GM12878 (cell line): ENCODE data around the gene HCAR2. TPM values are rescaled to one million over a fixed set of nuclear protein-coding genes. Genes with fewer than 3 reads are reported as not detected.
A peak's percentile ranks its signal among the peaks of the same experiment; 100 is the strongest.

ENCODE experiments used
- ATAC-seq: fragments of 200-7000 bp; cut with Tn5 transposase; 3 replicates; pipeline ENCODE4 v1.9.1; 2020; ENCODE audit warnings: mild to moderate bottlenecking, moderate library complexity
- BruUV-seq: library from RNA; stranded (reverse); fragments of 400-500 nt; replicated peaks from 2 replicates; lab custom pipeline; 2021; lab: Mats Ljungman, UMichigan
- CTCF ChIA-PET: fragments of 300-600 bp; sonication (Branson Sonifier 250); formaldehyde crosslinking; extraction: SDS; loops from one replicate; lab custom pipeline; 2021; ENCODE audit warnings: inconsistent platforms; lab: Yijun Ruan, JAX
- POLR2A ChIA-PET: fragments of 350-600 bp; formaldehyde crosslinking; extraction: SDS; loops from one replicate; lab custom pipeline; 2021; ENCODE audit warnings: inconsistent platforms; lab: Charles Lee
- RAD21 ChIA-PET: fragments of 300-600 bp; sonication (Branson Sonifier 250); formaldehyde crosslinking; loops from one replicate; lab custom pipeline; 2023; ENCODE audit warnings: antibody characterized with exemption; ENCODE audit not compliant: unreplicated experiment; lab: Charles Lee
- SMC1A ChIA-PET: fragments of 300-600 bp; sonication (Branson Sonifier 250); formaldehyde crosslinking; loops from one replicate; lab custom pipeline; 2023; ENCODE audit not compliant: unreplicated experiment, uncharacterized antibody; lab: Charles Lee
- DNase-seq: peaks from one replicate; pipeline ENCODE4 v3.0.0-alpha.2; 2011; ENCODE audit warnings: low read depth, low spot score
- FAIRE-seq: peaks from 3 replicates; lab custom pipeline; 2011; peaks lifted over from hg19 to GRCh38; lab: Jason Lieb, UNC
- H2AFZ ChIP-seq: 2 replicates; pipeline ENCODE4 v1.6.0; 2011; ENCODE audit warnings: low read depth, low read length, control low read depth; ENCODE audit not compliant: control insufficient read depth
- H3K27ac ChIP-seq: 2 replicates; pipeline ENCODE4 v1.5.1; 2011; ENCODE audit warnings: control low read depth; ENCODE audit not compliant: control insufficient read depth, insufficient read depth
- H3K27me3 ChIP-seq, 2 experiments: replicated peaks in 1 of 2; 2 replicates each; pipeline versions ENCODE4 v1.6.0 to v1.6.1; 2011; ENCODE audit warnings: low read length in 1 of 2; ENCODE audit not compliant: control insufficient read depth in 2 of 2, insufficient read depth in 2 of 2
- H3K36me3 ChIP-seq, 2 experiments: 2 replicates each; pipeline ENCODE4 v1.5.1; 2011; ENCODE audit warnings: low read length in 1 of 2; ENCODE audit not compliant: control insufficient read depth in 2 of 2, insufficient read depth in 2 of 2
- H3K4me1 ChIP-seq: 2 replicates; pipeline ENCODE4 v1.6.1; 2011; ENCODE audit warnings: mild to moderate bottlenecking, low read length, moderate library complexity, mixed read lengths; ENCODE audit not compliant: control insufficient read depth, insufficient read depth
- H3K4me2 ChIP-seq: 2 replicates; pipeline ENCODE4 v1.6.0; 2011; ENCODE audit warnings: control low read depth; ENCODE audit not compliant: control insufficient read depth, insufficient read depth
- H3K4me3 ChIP-seq: fragments of 200-600 bp; sonication (generic); 2 replicates; pipeline ENCODE4 v1.5.1; 2016
- H3K79me2 ChIP-seq: 2 replicates; pipeline ENCODE4 v1.6.0; 2011; ENCODE audit warnings: low read length; ENCODE audit not compliant: control insufficient read depth, insufficient read depth
- H3K9ac ChIP-seq: 2 replicates; pipeline ENCODE4 v1.8.0; 2011; ENCODE audit warnings: low read length, control low read depth, mixed read lengths; ENCODE audit not compliant: control insufficient read depth, insufficient read depth
- H3K9me3 ChIP-seq: replicated peaks from 3 replicates; pipeline ENCODE4 v1.5.1; 2011; ENCODE audit warnings: mild to moderate bottlenecking, low read length; ENCODE audit not compliant: control insufficient read depth, insufficient read depth
- H4K20me1 ChIP-seq: 2 replicates; pipeline ENCODE4 v1.6.0; 2011; ENCODE audit not compliant: control insufficient read depth, insufficient read depth
- CBFB ChIP-seq: IDR thresholded peaks from 2 replicates; pipeline ENCODE4 v1.6.1; 2016; ENCODE audit warnings: antibody characterized with exemption, low read depth
- CREM ChIP-seq: IDR thresholded peaks from 2 replicates; pipeline ENCODE4 v1.6.1; 2014; ENCODE audit warnings: antibody characterized with exemption, low read depth
- EED ChIP-seq: sonication (generic); IDR thresholded peaks from 2 replicates; pipeline ENCODE4 v1.6.1; 2016; ENCODE audit warnings: antibody characterized with exemption, low read depth
- MTA3 ChIP-seq: IDR thresholded peaks from 2 replicates; pipeline ENCODE4 v1.6.1; 2012; ENCODE audit warnings: low read length, inconsistent platforms, borderline replicate concordance
- STAT3 ChIP-seq: IDR thresholded peaks from 2 replicates; pipeline ENCODE4 v1.6.1; 2011; ENCODE audit warnings: low read depth, low read length, improper control_type of control experiment
- TCF12 ChIP-seq: IDR thresholded peaks from 2 replicates; pipeline ENCODE4 v1.6.1; 2011; ENCODE audit warnings: low read depth, mild to moderate bottlenecking, low read length
- WGBS: methylation state at CpG from one replicate; pipeline ENCODE4 v1.1.6; 2016; ENCODE audit warnings: low lambda C conversion rate; ENCODE audit not compliant: insufficient replicate concordance, insufficient coverage; ENCODE audit errors: missing lambda C conversion rate; 5-methylcytosine and 5-hydroxymethylcytosine counted together
- in situ Hi-C: fragments of 300-500 bp; cut with MboI; formaldehyde crosslinking; loops from 9 replicates; pipeline ENCODE4 v1.14.3; 2018; ENCODE audit warnings: mixed read lengths
- intact Hi-C: fragments of 100-400 bp; cut with micrococcal nuclease; formaldehyde crosslinking; loops from one replicate; pipeline ENCODE4 v1.14.2; 2022; ENCODE audit not compliant: unreplicated experiment
- polyA plus RNA-seq, 11 experiments: library from polyadenylated mRNA; depleted of rRNA in 4 of 11; unstranded in 6 of 11; stranded (reverse) in 5 of 11; fragments of >200 nt; fragmentation: Nextera tagmentation in 4 of 11; fragmentation: Illumina TruSeq in 1 of 11; extraction: Ambion mirVana in 4 of 11; extraction: Trizol in 1 of 11; gene quantifications; 1 replicate in 1 of 11; 2 replicates in 10 of 11; pipeline versions ENCODE4 v1.2.1 to v1.2.3, GENCODE V29; 2011 to 2016; ENCODE audit warnings: inconsistent platforms in 2 of 11, missing spikeins in 2 of 11, low read depth in 1 of 11
- total RNA-seq, 4 experiments: library from RNA; depleted of rRNA in 3 of 4; stranded (reverse); fragments of >200 nt in 3 of 4; fragmentation: Illumina TruSeq in 1 of 4; extraction: Trizol in 1 of 4; gene quantifications; 2 replicates each; pipeline versions ENCODE4 v1.2.1 to v1.2.3, GENCODE V29; 2013 to 2021
- TF ChIP-seq, protein P1 (sequence below): fragments of 150-350 bp; IDR thresholded peaks from 2 replicates; pipeline ENCODE4 v1.6.1; 2016; ENCODE audit warnings: low read depth, low read length
- TF ChIP-seq, protein P2 (sequence below): fragments of 450-650 bp; IDR thresholded peaks from 2 replicates; pipeline ENCODE4 v1.6.1; 2017; ENCODE audit warnings: low read depth, mild to moderate bottlenecking, moderate library complexity

Gene HCAR2
- total and polyA plus RNA-seq, 10 of the 15 experiments (the other 5 are each of a cell fraction or from before 2014, with no cell fraction given): 0.19 to 0.66 (median 0.35) TPM

DNA sequence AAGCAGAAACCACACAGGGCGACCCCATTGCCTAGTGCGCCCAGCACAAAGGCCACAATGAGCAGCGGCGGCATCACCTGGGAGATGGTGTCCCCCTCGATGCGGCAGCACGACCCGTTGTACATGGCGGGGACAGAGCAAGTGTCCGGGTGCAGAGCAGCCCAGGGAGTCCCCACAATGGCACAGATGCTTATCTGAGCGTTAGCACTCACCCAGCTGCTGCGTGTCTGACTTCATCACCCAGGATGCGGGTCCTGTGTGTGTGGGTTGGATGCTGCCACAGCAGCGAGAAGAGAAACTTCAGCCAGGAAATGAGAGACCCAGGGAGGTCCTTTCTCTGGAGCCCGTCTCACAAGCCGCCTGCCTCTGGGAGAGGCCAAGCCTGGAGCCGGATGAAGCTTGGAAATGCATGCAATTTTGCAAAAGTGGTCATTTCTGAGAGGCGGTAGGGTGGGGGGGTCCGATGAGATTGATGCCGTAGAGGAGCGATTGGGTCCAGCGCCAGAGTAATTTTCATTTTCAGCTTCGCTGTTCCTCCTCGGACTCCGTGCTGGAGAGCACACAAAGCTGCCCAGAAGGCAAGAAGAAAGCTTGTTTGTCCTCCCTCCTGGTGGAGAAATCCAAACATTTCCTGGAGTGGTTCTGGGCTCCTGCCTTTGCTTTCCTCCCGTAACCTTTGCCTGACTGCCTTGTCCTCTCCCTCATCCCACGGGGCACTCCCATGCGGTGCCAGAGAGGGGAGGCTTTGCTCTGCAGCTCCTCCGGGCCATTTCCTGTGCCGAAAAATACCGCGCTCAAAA is 27.3 kb upstream of the HCAR2 start, which contains the start of gene HCAR1:
HCAR1 (minus strand) TSS at position 630 of the 800 bp plus-strand sequence; CDS start at position 125, 505 bp downstream.
- Histone ChIP-seq H3K4me1 (peaks cover 29% of the 10 kb centered on the region), H3K4me2 (no peak within 1 kb of the TSS), H3K27ac (no peak within 1 kb of the TSS), H3K9ac (no peak within 1 kb of the TSS), H3K79me2 (no peaks in the 10 kb centered on the region), H4K20me1 (no peaks in the 10 kb centered on the region), H2AFZ (no peak within 1 kb of the TSS), H3K36me3 (no peaks in the 10 kb centered on the region), H3K9me3 (no peaks in the 10 kb centered on the region; the same call in 2 of the 3 replicates), H3K4me3 (no peak within 1 kb of the TSS), H3K27me3 (no peaks in the 10 kb centered on the region)
- no TSS peak for BruUV-seq
- DNase-seq (no peak), ATAC-seq (no peak), FAIRE-seq (no peak)
- ChIA-PET SMC1A (interaction anchor here (0.6 to 0.9 kb wide), 2 partner anchors 10 to 355 kb away, joined by 3 read pairs; no protein-coding TSS in a partner anchor), CTCF (interaction anchor here (0.5 kb wide), 1 partner anchor 79 kb away, joined by 4 read pairs; no protein-coding TSS in a partner anchor), POLR2A (no interaction called here), RAD21 (no interaction called here)
- in situ Hi-C loops (no loop called here), intact Hi-C loops (no loop called here)
- WGBS: 53% methylated on average over 32 of the region's 32 CpGs
- TF ChIP-seq EED (peak; percentile 44; the same call in 1 of the 2 replicates), CBFB (no peak), TCF12 (0 out of 2 replicates have a peak, but pooled peaks have one; percentile 12)

DNA sequence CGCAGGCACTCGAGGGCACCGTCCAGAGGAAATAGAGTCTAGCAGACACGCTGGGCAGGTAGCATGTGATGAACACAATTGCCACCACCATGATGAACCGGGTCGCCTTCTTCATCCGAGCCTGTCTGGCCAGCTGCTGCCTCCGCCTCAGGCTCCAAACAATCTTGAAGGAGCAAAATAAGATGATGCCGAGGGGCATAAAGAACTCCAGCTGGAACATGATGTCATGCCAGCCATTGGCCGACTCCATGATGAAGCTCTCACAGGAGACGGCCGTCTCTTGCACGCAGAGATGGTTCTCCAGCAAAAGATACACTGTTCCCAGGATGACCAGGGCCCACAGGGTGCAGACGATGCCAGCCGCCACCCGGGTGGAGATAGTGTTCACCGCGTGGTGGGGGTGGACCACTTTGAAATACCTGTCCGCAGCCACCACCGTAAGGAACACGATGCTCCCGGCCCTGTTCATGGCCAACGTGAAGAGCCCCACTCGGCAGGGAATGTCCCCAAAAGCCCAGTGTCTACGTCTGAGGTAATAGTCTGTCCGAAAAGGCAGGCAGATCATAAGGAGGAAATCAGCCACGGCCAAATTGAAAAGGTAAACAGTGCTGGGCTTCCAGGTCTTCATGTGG is 26.5 kb upstream of the HCAR2 start:
- intact Hi-C loops (no loop called here), in situ Hi-C loops (no loop called here)
- Histone ChIP-seq H2AFZ (no peak overlapping the region), H3K36me3 (no peaks in the 10 kb centered on the region), H3K9me3 (no peaks in the 10 kb centered on the region; the same call in 2 of the 3 replicates), H3K27me3 (no peaks in the 10 kb centered on the region), H3K9ac (no peak overlapping the region), H3K79me2 (no peaks in the 10 kb centered on the region), H3K4me2 (no peak overlapping the region), H3K4me1 (peaks cover 36% of the 10 kb centered on the region), H3K4me3 (no peak overlapping the region), H4K20me1 (no peaks in the 10 kb centered on the region), H3K27ac (no peak overlapping the region)
- RAD21 ChIA-PET: no interaction called here
- CTCF ChIA-PET: no interaction called here
- WGBS: 73% methylated on average over 25 of the region's 27 CpGs
- FAIRE-seq (no peak), DNase-seq (no peak), ATAC-seq (no peak)
- SMC1A ChIA-PET: no interaction called here
- BruUV-seq: no TSS peak
- POLR2A ChIA-PET: no interaction called here
- TF ChIP-seq CREM (no peak), STAT3 (no peak), MTA3 (no peak)
- TF ChIP-seq, protein P1, sequence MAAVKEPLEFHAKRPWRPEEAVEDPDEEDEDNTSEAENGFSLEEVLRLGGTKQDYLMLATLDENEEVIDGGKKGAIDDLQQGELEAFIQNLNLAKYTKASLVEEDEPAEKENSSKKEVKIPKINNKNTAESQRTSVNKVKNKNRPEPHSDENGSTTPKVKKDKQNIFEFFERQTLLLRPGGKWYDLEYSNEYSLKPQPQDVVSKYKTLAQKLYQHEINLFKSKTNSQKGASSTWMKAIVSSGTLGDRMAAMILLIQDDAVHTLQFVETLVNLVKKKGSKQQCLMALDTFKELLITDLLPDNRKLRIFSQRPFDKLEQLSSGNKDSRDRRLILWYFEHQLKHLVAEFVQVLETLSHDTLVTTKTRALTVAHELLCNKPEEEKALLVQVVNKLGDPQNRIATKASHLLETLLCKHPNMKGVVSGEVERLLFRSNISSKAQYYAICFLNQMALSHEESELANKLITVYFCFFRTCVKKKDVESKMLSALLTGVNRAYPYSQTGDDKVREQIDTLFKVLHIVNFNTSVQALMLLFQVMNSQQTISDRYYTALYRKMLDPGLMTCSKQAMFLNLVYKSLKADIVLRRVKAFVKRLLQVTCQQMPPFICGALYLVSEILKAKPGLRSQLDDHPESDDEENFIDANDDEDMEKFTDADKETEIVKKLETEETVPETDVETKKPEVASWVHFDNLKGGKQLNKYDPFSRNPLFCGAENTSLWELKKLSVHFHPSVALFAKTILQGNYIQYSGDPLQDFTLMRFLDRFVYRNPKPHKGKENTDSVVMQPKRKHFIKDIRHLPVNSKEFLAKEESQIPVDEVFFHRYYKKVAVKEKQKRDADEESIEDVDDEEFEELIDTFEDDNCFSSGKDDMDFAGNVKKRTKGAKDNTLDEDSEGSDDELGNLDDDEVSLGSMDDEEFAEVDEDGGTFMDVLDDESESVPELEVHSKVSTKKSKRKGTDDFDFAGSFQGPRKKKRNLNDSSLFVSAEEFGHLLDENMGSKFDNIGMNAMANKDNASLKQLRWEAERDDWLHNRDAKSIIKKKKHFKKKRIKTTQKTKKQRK: no peak
- TF ChIP-seq, protein P2, sequence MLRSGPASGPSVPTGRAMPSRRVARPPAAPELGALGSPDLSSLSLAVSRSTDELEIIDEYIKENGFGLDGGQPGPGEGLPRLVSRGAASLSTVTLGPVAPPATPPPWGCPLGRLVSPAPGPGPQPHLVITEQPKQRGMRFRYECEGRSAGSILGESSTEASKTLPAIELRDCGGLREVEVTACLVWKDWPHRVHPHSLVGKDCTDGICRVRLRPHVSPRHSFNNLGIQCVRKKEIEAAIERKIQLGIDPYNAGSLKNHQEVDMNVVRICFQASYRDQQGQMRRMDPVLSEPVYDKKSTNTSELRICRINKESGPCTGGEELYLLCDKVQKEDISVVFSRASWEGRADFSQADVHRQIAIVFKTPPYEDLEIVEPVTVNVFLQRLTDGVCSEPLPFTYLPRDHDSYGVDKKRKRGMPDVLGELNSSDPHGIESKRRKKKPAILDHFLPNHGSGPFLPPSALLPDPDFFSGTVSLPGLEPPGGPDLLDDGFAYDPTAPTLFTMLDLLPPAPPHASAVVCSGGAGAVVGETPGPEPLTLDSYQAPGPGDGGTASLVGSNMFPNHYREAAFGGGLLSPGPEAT: no peak
